Measurements from ENCODE around the gene ADGRD1.

Gene ADGRD1

GRCh38 chr12:131085816-131086591 lies 132.3 kb downstream of the ADGRD1 start:
- no peak for DNase-seq (ENCODE audit: low read depth in 4 of 4, low spot score in 1 of 4)

- DNase-seq (ENCODE audit: low read depth in 4 of 4, low spot score in 1 of 4): no peak
These were observed 133.7 kb downstream of the ADGRD1 start for GRCh38 chr12:131087302-131087818.

GRCh38 chr12:131087991-131088700 lies 134.4 kb downstream of the ADGRD1 start:
- DNase-seq (ENCODE audit: low read depth in 4 of 4, low spot score in 1 of 4): no peak

GRCh38 chr12:131088701-131089530 lies 135.2 kb downstream of the ADGRD1 start:
- DNase-seq (ENCODE audit: low read depth in 4 of 4, low spot score in 1 of 4): no peak

- DNase-seq (ENCODE audit: low read depth in 4 of 4, low spot score in 1 of 4): no peak
These were observed 136.0 kb downstream of the ADGRD1 start for GRCh38 chr12:131089531-131090273.

- no peak for DNase-seq (ENCODE audit: low read depth in 4 of 4, low spot score in 1 of 4)
These were observed 136.8 kb downstream of the ADGRD1 start for GRCh38 chr12:131090274-131091210.

- DNase-seq (ENCODE audit: low read depth in 4 of 4, low spot score in 1 of 4): no peak
These were observed 137.8 kb downstream of the ADGRD1 start for GRCh38 chr12:131091413-131091975.

GRCh38 chr12:131091976-131092691 lies 138.4 kb downstream of the ADGRD1 start:
- DNase-seq (ENCODE audit: low read depth in 4 of 4, low spot score in 1 of 4): no peak

GRCh38 chr12:131092901-131093603 lies 139.3 kb downstream of the ADGRD1 start:
- DNase-seq (ENCODE audit: low read depth in 4 of 4, low spot score in 1 of 4): no peak

- no peak for DNase-seq (ENCODE audit: low read depth in 4 of 4, low spot score in 1 of 4)
These were observed 139.9 kb downstream of the ADGRD1 start for GRCh38 chr12:131093604-131093955.

GRCh38 chr12:131093971-131094830 lies 140.5 kb downstream of the ADGRD1 start:
- no peak for DNase-seq (ENCODE audit: low read depth in 4 of 4, low spot score in 1 of 4)

- DNase-seq (ENCODE audit: low read depth in 4 of 4, low spot score in 1 of 4): no peak
These were observed 141.4 kb downstream of the ADGRD1 start for GRCh38 chr12:131094831-131095805.

- no peak for DNase-seq (ENCODE audit: low read depth in 4 of 4, low spot score in 1 of 4)
These were observed 142.3 kb downstream of the ADGRD1 start for GRCh38 chr12:131095826-131096680.

GRCh38 chr12:131096681-131097181 lies 143.0 kb downstream of the ADGRD1 start:
- DNase-seq (ENCODE audit: low read depth in 4 of 4, low spot score in 1 of 4): no peak
